H1 (cell line): Measurements from ENCODE around the gene DDX31. TPM values are rescaled to one million over a fixed set of nuclear protein-coding genes. Genes with fewer than 3 reads are reported as not detected.

ENCODE experiments used
- CHD7 ChIP-seq: fragments of 300-600 bp; sonication (generic); IDR thresholded peaks from 2 replicates; pipeline ENCODE4 v1.7.1; 2012; ENCODE audit warnings: low read length, moderate library complexity, mild to moderate bottlenecking, inconsistent platforms; ENCODE audit not compliant: insufficient replicate concordance
- JUN ChIP-seq: IDR thresholded peaks from 2 replicates; pipeline ENCODE4 v1.6.1; 2011; ENCODE audit warnings: low read depth, mild to moderate bottlenecking, improper control_type of control experiment, low read length
- KDM5A ChIP-seq: fragments of 200-600 bp; IDR thresholded peaks from 2 replicates; pipeline ENCODE4 v1.7.1; 2012; ENCODE audit warnings: mild to moderate bottlenecking, low read length, inconsistent platforms, mixed read lengths
- MAFK ChIP-seq: IDR thresholded peaks from 2 replicates; pipeline ENCODE4 v1.6.1; 2012; ENCODE audit warnings: low read depth, mild to moderate bottlenecking, improper control_type of control experiment, low read length
- RXRA ChIP-seq: IDR thresholded peaks from 2 replicates; pipeline ENCODE4 v1.6.1; 2011; ENCODE audit warnings: low read depth, mild to moderate bottlenecking, low read length, moderate library complexity; ENCODE audit not compliant: insufficient read depth
- polyA plus RNA-seq, 7 experiments: library from polyadenylated mRNA; depleted of rRNA in 3 of 7; stranded (reverse) in 5 of 7; unstranded in 2 of 7; fragments of >200 nt in 5 of 7; fragments of 200-250 nt in 2 of 7; gene quantifications; 1 replicate in 5 of 7; 2 replicates in 1 of 7; 4 replicates in 1 of 7; pipeline versions ENCODE4 v1.2.1 to v1.2.3, GENCODE V29; 2011 to 2013; ENCODE audit warnings: missing spikeins in 2 of 7, mixed read lengths in 2 of 7
- total RNA-seq: library from RNA; stranded (reverse); fragmentation: NEBNext Ultra II Directional; extraction: Animal tissue kit (Norgen Biotek cat#: 25700); gene quantifications from 2 replicates; pipeline ENCODE4 v1.2.1, GENCODE V29; 2021

The DDX31 gene
- total and polyA plus RNA-seq, 2 of the 8 experiments (the other 6 are each of a cell fraction or from before 2014, with no cell fraction given), result 9.5 to 23.7 TPM

DNA sequence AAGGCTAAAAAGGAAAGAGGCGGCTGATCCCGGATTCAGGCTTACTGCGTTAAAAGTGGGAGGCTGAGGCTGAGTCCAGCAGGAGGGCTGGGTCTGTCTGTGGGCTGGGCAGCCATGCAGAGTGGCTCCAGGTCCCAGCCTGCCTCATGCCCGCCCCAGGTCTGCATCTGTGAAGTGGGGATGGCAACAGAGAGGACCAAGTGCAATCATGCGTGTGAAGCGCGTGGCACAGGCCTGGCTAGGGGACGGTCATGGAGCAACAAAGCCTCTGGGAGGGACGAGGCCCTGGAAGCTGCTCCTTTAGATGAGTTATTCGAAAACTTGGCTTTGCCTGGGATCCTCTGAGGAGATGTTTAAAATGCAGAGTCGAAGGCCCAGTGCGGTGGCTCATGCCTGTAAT lies 117.7 kb downstream of the DDX31 start (continued):
- TF ChIP-seq CHD7 (no peak), MAFK (no peak), JUN (no peak), RXRA (no peak), KDM5A (no peak)
